HG02938 (cell line): ENCODE results near the gene ZNF507.

Source experiments
- ATAC-seq: cut with Tn5 transposase; IDR thresholded peaks from one replicate; pipeline ENCODE4 v1.9.1; 2021; ENCODE audit warnings: mild to moderate bottlenecking, moderate library complexity; ENCODE audit not compliant: unreplicated experiment

The ZNF507 gene

DNA sequence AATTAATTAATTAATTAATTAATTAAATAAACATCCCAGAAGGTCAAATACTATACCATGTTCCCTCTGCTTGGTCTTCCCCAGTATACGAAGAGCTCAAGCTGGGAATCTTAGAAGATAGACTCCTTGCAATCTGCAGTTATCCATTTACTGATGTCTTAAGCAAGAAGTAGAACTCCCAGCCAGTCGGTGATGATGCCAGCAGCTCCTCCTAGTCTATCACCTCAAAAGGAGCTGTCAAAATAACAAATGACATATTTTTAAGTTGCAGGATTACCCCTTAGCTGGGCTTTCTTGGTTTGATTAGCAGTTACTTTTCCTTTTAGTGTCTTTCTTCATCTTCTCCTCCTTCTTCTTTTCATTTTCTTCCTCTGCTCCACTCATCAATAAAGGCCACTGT, 6.0 kb upstream of the ZNF507 start:
- no peak for ATAC-seq

DNA sequence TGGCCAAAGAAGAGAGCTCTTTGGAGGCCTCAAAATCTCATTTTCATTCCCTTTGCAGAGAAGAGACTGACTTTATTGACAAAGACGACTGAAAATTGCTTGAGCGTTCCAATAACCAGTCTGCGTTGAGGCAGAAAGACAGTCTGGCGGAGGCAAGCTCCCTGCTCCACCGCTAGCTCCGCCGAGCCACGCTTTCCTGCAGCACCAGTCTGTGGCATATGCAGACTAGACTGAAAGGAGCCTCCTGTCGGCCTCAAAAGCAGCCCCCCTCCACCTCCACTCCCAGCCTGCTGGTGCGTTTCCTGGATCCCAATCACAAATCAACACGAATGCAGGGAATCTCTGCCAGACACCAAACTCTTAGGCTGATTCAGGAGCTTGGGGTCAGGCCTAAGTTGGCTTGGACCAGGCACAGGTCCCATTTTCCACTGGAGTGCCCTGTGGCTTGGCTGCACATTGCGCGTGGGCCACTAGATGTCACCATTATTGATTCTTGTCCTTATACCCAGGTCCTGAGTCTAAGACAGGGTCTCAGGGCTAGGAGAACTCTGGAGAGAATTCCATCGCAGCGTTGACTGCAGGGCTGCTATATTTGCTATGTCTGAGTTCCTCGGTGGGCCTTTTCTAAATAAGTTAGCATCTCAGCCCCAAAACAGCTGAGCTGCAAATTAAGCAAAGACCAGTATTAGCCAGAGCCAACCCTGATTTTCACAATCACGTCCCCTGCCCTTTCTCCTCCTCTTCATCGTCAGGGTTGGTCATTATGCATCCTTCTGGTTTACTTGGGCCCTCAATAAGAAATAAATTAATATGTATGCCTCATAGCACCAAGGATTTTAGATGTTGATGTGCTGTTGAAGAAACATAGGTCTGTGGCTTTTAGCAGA, 5.2 kb upstream of the ZNF507 start:
- ATAC-seq = peak; percentile 80

DNA sequence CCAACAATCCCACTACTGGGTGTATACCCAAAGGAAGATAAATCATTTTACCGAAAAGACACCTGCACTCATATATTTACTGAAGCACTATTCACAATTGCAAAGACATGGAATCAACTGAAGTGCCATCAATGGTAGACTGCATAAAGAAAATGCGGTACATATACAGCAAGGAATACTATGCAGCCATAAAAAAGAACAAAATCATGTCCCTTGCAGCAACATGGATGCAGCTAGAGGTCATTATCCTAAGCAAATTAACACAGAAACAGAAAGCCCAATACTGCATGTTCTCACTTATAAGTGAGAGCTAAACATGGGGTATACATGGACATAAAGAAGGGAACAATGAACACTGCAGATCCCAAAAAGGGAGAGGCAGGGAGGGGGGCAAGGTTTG, 2.7 kb upstream of the ZNF507 start:
- ATAC-seq = no peak

DNA sequence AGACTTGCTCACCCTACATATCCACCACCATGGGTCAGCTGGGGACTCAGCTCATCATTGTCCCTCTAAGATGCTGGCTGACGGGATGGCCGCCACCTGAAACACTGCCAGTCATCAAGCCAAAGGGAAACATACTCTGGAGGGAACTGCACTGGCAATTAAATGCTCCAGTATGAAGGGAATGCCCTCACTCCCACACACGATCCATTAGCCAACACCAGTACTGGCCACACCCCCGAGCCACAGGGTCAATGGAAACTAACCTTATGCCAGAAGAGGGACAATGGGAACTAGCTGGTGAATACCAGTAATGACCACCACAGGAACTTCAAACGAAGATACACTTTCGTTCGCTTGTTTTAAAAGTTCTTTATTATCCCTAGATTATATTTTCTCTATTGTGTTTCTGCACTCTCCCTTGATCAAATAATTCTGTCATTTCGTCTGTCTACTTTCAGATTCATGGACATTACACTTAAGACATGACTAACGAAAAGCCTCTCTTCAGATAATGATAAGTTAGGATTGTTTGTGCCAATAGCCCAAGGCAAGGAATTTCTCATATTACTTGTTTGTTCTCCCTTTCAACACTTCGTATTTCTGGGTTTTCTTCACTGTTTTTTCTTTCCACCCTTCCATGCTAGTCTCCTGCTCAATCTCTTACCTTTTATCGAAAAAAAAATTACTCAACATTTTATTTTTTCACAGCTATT, 1.7 kb upstream of the ZNF507 start:
- no peak for ATAC-seq

DNA sequence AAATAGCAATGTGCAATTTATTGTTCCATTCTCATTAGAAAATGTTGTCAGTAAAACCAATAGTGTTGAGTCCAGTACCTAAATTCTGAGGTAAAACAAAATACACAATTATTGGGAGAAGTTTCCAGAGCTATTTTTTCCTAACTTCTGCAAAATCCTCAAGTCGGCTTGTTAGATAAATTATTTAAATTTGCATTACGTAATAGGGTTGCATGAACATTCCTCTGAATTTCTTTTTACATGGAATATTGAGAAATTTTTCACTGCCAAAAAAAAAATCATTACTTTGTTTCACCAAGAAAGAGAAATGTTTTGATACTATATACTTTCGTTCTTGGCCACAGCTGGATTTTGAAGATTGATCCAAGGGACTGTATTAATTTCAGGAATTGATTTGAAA, 1.5 kb downstream of the ZNF507 start:
- no peak for ATAC-seq

GRCh38 chr19:32347573-32347972, 2.2 kb downstream of the ZNF507 start:
- no peak for ATAC-seq

GRCh38 chr19:32349051-32349450, 3.6 kb downstream of the ZNF507 start:
- ATAC-seq = no peak

GRCh38 chr19:32349724-32350470, 4.5 kb downstream of the ZNF507 start:
- ATAC-seq = no peak

DNA sequence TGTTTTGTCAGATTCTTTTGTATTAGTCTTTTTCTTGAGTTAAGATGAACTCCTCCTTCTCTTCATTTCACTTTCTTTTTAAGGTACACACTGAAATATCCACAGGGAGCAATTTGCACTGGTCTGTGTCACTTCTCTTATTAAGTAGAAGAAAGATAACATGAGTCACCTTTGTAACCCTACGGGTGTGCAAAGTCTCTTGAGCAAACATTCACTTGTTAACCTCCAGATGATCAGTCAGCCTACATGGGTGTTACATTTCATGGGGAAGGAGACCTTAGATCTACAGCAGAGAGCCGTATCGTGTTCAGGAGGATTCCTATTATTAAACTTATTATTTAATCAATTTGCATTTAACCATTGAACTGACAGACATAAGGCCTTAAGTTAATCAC, 5.1 kb downstream of the ZNF507 start:
- ATAC-seq = no peak

DNA sequence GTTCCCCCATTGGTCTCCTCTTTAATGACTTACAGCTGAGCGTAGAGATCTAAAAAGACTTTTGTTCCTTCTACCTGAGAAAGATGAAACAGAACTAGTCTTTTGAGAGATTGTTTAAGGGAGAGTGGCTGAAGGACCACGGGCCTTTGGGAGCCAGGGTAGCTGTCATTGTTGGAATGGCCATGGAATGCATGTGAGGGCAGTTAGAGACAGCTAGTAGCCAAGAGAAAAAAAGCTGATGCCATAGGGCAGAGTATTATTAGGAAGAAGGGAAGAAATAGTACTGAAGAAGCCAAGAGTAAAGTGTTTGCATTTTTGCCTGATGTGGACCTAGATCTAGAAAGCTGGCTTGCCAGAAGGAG, 5.6 kb downstream of the ZNF507 start:
- ATAC-seq = no peak

DNA sequence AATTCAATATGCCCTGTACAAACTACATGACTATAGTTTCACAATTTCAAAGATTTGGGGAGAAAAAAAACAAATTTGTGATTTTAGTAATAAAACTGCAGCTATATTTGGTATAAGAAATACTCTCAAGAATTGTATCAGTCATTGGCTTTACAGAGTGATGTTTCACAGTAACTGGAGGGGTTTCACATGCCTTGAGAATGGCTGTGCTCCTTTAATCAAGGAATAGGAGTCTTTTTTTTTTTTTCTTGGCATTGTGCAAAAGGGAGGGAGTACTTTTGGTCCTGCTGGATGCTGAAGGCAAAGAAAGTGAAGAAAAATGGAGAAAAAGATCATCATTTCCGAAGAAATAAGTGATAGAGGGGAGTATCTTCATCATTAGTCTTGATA, 6.8 kb downstream of the ZNF507 start:
- no peak for ATAC-seq

GRCh38 chr19:32354345-32354744, 8.9 kb downstream of the ZNF507 start:
- ATAC-seq = no peak

- no peak for ATAC-seq
These were observed 9.9 kb downstream of the ZNF507 start for GRCh38 chr19:32355309-32355708.

DNA sequence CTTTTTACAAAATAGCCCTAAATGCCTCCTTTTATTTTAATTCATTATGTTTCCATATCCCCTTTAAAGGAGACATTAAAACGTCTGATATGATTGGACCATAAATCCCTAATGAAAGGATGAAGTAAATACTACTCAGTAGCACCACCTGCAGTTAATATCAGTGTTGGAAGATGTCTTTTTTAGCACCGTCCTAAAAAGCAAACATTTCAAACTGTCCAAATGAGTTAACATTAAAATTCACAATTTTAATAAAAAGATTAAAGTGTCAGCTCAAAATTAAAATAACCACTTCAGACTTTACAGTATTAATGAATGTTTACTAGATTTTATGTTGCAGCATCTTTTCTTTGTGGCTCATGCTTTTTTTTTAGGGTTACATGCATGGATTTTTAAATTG, 12.3 kb downstream of the ZNF507 start:
- ATAC-seq = no peak

DNA sequence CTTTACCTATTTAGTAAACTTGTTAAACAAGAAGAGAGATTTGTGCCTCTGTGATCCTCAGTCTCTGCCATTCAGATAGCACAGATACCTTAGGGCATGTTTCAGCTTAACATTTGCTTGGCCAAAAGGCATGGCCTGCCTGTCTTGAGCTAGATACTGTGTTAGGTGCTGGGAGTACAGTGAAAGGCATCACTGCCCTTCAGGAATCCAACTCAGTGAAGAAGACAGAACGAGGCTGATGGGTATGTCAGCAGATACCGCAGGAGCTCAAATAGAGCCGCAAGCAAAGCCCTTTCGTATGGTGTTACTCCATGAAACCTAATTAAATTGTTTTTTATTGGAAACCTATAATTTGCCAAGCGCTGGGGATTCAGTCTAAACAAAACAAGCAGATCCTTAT, 12.9 kb downstream of the ZNF507 start:
- ATAC-seq = no peak

GRCh38 chr19:32359581-32359980, 14.2 kb downstream of the ZNF507 start:
- ATAC-seq = no peak

DNA sequence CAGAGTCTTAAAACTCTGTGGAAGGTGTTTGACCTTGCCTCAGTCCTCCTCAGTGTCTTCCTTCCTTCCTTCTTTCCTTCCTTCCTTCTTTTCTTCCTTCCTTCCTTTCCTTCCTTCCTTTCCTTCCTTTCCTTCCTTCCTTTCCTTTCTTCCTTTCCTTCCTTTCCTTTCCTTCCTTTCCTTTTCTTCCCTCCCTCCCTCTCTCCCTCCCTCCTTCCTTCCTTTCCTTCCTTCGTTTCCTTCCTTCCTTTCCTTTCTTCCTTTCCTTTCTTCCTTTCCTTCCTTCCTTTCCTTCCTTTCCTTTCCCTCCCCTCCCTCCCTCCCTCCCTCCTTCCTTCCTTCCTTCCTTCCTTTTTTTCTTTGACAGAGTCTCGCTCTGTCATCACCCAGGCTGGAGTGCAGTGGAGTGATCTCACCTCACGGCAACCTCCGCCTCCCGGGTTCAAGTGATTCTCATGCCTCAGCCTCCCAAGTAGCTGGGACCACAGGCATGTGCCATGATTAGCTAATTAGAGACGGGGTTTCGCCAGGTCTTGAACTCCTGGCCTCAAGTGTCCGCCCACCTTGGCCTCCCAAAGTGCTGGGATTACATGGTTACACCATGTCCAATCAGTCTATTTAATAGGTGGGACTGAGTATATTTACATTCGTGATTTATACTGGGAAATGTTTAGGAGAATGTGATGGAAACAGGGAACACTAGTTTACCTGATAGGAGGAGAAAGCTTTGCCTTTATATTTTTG, 16.3 kb downstream of the ZNF507 start:
- ATAC-seq = no peak

DNA sequence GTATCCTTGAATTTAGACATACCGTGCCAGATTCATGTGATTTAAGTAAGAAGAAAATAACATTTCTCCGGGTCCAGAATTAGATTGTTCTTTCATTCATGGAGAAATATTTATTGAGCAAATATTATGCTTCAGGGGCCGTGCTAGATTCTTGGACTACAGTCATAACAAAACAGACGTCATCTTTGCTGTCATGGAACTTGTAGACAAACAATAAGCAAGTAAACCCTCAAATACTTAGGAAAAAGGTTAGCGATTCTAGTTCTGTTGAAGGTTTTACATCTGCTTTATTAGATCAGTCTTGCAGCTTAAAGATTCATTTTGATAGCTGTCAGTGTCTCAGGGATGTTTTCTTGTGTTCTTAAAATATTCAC, 16.9 kb downstream of the ZNF507 start:
- no peak for ATAC-seq

- ATAC-seq = no peak
These were observed 17.8 kb downstream of the ZNF507 start for GRCh38 chr19:32363175-32363574.

DNA sequence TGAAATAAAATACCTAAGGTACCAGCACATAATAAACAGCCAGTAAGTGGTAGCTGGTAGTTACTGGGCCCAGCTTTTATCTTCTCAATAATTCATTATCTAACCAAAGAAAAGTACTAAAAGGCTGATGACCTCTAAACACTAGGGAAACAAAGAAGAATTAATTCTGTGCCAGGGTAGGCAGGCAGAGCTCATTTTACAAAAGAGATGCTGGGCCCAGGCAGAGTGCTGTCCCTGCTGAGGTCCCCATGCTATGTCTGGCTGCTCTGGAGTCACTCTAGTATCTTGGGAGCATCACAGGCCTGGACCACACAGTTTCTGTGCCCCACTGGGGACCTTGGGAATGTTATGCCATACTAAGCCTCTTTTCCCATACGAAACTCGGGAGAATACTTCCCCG, 18.2 kb downstream of the ZNF507 start:
- ATAC-seq = no peak

GRCh38 chr19:32364040-32364439, 18.6 kb downstream of the ZNF507 start:
- no peak for ATAC-seq
